ENCODE measurements around the gene CDC37L1.
"Not testable (repeated sequence)": the region's sequence is repeated elsewhere in the genome, so short reads cannot be mapped to it uniquely, and the experiment has no call there.

The CDC37L1 gene

DNA sequence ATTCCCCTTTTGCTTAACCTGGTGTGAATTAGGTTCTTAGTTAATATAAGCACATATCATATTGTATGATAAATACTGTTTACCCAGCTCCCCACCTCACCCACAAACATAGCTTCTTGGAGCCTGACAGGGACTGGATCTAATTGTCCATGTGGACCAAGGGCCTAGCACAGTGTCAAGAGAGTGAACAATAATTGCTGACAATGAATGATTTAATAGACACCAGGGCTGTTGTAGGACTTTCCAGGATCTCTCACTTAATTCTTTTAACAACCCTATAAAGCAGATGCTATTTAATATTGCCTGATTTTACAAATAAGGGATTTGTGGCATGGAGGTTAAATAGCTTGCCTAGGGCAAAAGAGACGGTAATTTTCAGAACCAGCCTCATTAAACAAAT, 36.8 kb downstream of the CDC37L1 start:
- no peak for DNase-seq

GRCh38 chr9:4717815-4718214, 38.4 kb downstream of the CDC37L1 start:
- no peak for DNase-seq

- no peak for DNase-seq
Observed at GRCh38 chr9:4718911-4719310, 39.5 kb downstream of the CDC37L1 start.

GRCh38 chr9:4721736-4722135, 42.4 kb downstream of the CDC37L1 start:
- DNase-seq, result no peak

DNA sequence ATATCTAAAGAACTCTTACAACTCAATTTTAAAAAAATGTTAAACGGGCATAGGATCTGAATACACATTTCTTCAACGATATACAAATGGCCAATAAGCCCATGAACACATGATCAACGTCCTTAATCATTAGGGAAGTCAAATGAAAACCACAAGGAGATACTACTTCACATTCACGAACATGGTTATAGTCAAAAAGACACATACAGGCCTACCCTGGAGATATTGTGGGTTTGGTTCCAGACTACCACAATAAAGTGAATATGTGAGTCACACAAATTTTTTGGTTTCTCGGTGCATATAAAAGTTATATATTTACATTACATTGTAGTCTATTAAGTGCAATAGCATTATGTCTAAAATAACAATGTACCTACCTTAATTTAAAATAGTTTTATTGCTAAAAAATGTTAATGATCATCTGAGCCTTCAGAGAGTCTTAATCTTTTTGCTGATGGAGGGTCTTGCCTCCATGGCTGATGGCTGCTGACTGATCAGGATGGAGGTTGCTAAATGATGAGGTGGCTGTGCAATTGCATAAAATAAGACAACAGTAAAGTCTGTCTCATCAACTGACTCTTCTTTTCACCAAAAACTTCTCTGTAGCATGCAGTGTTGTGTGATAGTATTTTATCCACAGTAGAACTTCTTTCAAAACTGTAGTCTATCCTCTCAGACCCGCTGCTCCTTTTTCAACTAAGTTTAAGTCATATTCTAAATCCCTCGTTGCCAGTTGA, 46.5 kb downstream of the CDC37L1 start:
- no peak for DNase-seq

- no peak for DNase-seq
Observed at GRCh38 chr9:4727593-4727992, 48.2 kb downstream of the CDC37L1 start.

- DNase-seq, result no peak
Observed at GRCh38 chr9:4732890-4733289, 53.5 kb downstream of the CDC37L1 start.

- DNase-seq, result no peak
Observed at GRCh38 chr9:4734150-4734549, 54.8 kb downstream of the CDC37L1 start.

GRCh38 chr9:4738866-4739586, 59.7 kb downstream of the CDC37L1 start:
- no peak for DNase-seq

DNA sequence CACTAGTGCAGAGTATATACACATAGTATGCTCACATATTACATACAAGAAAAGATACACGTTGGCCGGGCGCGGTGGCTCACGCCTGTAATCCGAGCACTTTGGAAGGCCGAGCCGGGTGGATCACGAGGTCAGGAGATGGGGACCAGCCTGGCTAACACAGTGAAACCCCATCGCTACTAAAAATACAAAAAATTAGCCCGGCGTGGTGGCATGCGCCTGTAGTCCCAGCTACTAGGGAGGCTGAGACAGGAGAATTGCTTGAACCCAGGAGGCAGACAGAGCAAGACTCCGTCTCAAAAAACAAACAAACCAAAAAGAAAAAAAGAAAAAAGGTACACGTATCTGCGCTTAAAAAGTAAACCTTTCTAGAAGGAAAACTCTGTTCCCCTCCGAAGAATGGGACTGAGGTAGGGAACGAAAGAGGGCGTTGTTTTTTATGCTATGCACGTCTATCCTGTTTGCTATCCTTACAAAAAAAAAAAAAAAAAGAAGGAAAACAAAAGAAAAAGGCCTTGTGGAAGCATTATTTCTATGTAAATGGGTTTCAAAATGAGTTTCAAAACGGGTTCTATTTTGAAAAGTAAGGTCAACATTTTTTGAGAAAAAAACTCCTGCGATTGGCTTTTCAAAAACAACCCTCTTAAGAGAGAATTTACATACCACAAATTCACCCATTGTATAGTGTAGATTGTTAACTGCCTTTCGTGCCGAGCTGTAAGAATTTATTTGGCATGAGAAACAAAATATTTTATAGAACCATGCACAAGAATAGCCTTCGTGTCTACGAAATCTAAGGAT, 60.4 kb downstream of the CDC37L1 start:
- no peak for DNase-seq

- no peak for DNase-seq
Observed at GRCh38 chr9:4740388-4740637, 60.9 kb downstream of the CDC37L1 start.

DNA sequence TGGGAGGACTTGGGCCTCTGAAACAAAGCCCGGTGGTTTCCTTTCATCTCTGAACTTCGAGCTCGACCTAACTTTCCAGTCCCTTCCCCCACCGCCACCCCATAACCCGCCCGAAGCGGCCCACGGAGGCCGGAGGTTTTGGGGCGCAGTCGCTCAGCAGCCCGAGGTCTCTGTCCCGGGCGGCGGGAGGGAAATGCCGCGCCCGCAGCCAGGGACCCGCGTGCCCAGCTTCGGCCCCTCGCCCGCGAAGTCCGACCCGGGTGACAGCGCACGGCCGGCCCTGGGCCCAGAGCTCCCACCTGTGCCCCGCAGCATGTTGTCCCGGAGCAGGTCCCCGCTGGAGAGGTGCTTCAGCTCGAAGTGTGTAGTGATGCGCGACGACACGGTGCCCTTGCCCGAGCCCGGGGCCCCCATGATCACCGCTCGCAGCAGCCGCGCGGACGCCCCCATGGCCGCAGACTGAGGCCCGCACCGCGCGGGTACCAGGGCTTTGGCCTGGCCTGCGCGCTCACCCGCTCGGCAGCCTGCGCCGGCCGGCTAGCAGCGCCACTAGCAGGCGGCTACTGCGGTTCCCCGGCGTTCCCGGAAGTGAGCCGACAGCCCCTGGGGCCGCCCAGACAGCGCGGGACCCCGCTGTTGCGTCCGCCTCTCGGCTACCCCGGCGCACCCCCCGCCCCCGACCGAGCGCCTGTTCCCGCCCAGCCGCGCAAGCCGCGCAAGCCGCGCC, 61.4 kb downstream of the CDC37L1 start, which contains the start of gene AK3:
AK3 (minus strand) TSS at position 565 of the 727 bp plus-strand sequence; CDS start at position 450, 115 bp downstream.
- peak; percentile 69 to 79 for DNase-seq

DNA sequence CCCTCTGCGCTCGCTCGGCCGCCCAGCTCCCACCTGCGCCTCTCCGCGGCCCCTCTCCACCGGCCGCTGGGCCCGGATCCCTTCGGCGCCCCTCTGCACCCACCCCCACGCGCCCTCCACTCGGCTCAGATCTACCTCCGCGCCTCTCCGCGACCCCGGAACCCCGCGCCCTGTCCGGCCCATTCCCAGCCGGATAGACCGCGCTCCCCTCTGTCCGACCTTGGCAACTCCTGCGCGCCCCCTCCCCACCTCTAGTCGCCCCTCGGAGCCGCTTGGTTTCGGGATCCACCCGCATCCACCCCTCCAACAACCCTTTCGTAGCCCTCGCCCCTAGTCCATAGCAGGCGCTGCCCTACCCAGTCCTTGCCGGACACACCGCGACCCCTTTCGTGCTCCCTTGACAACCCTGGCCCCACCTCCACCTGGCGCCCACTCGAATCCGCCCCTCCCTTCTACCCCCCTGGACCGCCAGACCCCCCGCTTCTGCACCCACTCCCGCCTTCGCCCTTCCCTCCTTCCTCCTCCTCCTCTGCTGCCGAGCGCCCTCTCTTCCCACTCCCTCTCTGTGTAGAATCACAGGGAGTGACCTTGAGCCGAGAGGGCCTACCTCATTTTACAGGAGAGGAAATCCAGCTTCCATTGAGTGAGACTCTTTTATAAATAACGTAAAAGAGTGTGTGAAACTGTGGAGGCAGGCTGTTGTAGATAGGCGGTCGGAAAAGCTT, 62.2 kb downstream of the CDC37L1 start:
- DNase-seq, result no peak

- no peak for DNase-seq
Observed at GRCh38 chr9:4742246-4742645, 62.9 kb downstream of the CDC37L1 start.

DNA sequence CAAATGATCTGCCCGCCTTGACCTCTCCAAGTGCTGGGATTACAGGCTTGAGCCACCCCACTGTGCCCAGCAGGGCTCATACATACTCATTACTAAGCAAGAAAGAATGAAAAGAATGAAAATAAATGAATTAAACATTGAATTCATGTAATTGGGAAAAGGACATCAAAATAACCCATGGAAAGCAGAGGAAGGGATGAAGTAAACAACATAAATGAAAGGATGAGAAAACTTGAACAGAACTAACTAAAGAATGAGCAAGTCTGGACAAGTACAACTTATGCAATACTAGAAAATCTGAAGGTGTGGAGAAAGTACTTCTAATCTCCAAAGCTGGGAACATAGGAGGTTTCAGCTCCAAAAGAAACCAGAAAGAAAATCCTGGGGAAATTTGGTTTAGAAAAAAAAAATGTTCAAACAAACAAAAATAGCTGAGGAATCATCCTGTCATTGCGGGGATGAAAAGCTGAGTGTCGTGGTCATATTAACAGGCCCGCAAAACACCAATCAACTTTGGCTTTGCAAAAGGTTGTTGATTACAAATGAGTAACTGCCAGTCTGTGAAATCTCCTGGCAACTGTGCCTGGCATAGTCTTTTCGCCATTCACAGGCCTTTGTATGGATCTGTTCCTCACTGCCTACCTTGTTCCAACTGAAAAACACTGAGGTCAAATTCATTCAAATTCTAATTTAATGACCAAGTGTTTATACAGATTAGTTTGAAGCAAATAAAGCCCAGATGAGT, 63.9 kb downstream of the CDC37L1 start:
- DNase-seq, result peak; percentile 35 to 77

GRCh38 chr9:4746278-4747030, 67.1 kb downstream of the CDC37L1 start:
- no peak for DNase-seq

DNA sequence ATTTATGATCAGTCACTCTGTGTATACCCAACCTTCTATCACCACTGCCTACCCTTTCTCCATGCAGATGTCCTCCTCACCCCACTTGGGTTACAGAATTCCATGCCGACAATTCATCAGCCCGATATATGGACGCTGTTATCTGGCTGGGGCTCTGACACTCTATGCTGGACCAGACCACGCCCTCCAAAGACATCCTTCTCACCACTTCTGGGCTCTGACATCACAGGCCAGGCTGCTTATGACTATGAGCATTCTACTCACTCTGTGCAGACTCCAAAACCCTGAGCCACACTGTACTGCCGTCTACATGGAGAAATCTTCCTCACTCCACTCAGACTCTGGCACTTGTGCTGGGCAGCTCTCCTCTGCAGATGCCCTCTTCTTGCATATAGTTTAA, 69.2 kb downstream of the CDC37L1 start:
- no peak for DNase-seq

DNA sequence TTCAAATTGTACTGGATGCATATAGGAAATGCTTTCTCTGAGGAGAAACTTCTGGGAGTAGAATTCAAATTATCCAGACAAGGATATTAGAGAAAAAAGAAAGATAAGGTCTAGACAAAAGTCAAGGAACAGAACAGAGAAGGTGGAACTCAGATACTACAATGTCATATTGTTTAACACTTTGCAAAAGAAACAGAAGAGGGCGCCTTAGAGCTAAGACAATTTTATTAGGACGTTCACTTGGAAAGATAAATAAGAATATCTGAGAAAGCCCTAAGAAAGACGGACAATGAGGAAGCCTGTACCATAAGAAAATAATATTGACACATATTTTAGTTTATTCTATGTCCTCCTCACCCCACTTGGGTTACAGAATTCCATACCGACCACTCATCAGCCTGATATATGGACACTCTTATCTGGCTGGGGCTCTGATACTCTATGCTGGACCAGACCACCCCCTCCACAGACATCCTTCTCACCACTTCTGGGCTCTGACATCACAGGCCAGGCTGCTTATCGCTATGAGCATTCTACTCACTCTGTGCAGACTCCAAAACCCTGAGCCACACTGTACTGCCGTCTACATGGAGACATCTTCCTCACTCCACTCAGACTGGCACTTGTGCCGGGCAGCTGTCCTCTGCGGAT, 70.8 kb downstream of the CDC37L1 start:
- DNase-seq, result peak; percentile 36 to 83

- DNase-seq, result not testable (repeated sequence)
Observed at GRCh38 chr9:4754530-4754929, 75.2 kb downstream of the CDC37L1 start.

- DNase-seq, result no peak
Observed at GRCh38 chr9:4755026-4755609, 75.7 kb downstream of the CDC37L1 start.
